HepG2 (cell line): ENCODE data around the gene ZNF320. TPM values are rescaled to one million over a fixed set of nuclear protein-coding genes. Genes with fewer than 3 reads are reported as not detected.

ENCODE experiments used
- ATAC-seq: fragments of 200-7000 bp; cut with Tn5 transposase; 3 replicates; pipeline ENCODE4 v1.9.1; 2020; ENCODE audit warnings: mild to moderate bottlenecking, moderate library complexity
- BruUV-seq: library from RNA; stranded (reverse); fragments of 400-500 nt; replicated peaks from 2 replicates; lab custom pipeline; 2021; lab: Mats Ljungman, UMichigan
- CTCF ChIA-PET: fragments of 300-600 bp; formaldehyde crosslinking; extraction: SDS; loops from one replicate; lab custom pipeline; 2021; ENCODE audit warnings: low total read pairs, inconsistent platforms, low intra/inter-chr PET ratio; lab: Yijun Ruan, JAX
- POLR2A ChIA-PET: fragments of 350-600 bp; sonication (Branson Sonifier 250); formaldehyde crosslinking; loops from one replicate; lab custom pipeline; 2020; ENCODE audit warnings: antibody characterized with exemption, inconsistent platforms; lab: Yijun Ruan, JAX
- DNase-seq: peaks from one replicate; pipeline ENCODE4 v3.0.0-alpha.2; 2015; ENCODE audit warnings: low spot score
- FAIRE-seq: peaks from 3 replicates; lab custom pipeline; 2011; peaks lifted over from hg19 to GRCh38; lab: Jason Lieb, UNC
- H2AFZ ChIP-seq: one replicate; pipeline ENCODE4 v1.6.1; 2011; ENCODE audit warnings: low read length, inconsistent platforms
- H3K27ac ChIP-seq: fragments of 300-600 bp; 3 replicates; pipeline ENCODE4 v1.8.0; 2011; ENCODE audit warnings: mixed run types, mild to moderate bottlenecking, mixed read lengths, low read length, inconsistent platforms; ENCODE audit not compliant: insufficient read depth; ENCODE audit errors: extremely low read length
- H3K27me3 ChIP-seq, 2 experiments: fragments of 200-600 bp in 1 of 2; 2 replicates in 1 of 2; 3 replicates in 1 of 2; pipeline versions ENCODE4 v1.6.0 to v1.8.0; 2011; ENCODE audit warnings: low read length in 2 of 2, mild to moderate bottlenecking in 2 of 2, moderate library complexity in 2 of 2, inconsistent platforms in 1 of 2; ENCODE audit not compliant: insufficient read depth in 2 of 2, control insufficient read depth in 1 of 2
- H3K36me3 ChIP-seq, 2 experiments: fragments of 200-600 bp in 1 of 2; replicated peaks in 1 of 2; 2 replicates in 1 of 2; 3 replicates in 1 of 2; pipeline versions ENCODE4 v1.5.1 to v1.8.0; 2011; ENCODE audit warnings: low read length in 2 of 2, inconsistent platforms in 1 of 2; ENCODE audit not compliant: insufficient read depth in 2 of 2, control insufficient read depth in 1 of 2
- H3K4me1 ChIP-seq: 2 replicates; pipeline ENCODE4 v1.5.1; 2012; ENCODE audit warnings: low read length, inconsistent platforms; ENCODE audit not compliant: insufficient read depth
- H3K4me2 ChIP-seq: 2 replicates; pipeline ENCODE4 v1.6.0; 2011; ENCODE audit warnings: low read depth, low read length, inconsistent platforms
- H3K4me3 ChIP-seq, 3 experiments: fragments of 200-600 bp in 1 of 3; sonication (generic), shearing (Covaris generic) in 1 of 3; replicated peaks in 1 of 3; 2 replicates each; pipeline ENCODE4 v1.5.1; 2011 to 2016; ENCODE audit warnings: low read length in 3 of 3, inconsistent platforms in 2 of 3, low read depth in 2 of 3, mild to moderate bottlenecking in 2 of 3, control low read depth in 1 of 3, mixed read lengths in 1 of 3; ENCODE audit not compliant: insufficient read depth in 1 of 3
- H3K79me2 ChIP-seq: one replicate; pipeline ENCODE4 v1.6.1; 2011; ENCODE audit warnings: low read length, inconsistent platforms; ENCODE audit not compliant: insufficient read depth
- H3K9ac ChIP-seq: 2 replicates; pipeline ENCODE4 v1.6.0; 2011; ENCODE audit warnings: mild to moderate bottlenecking, low read depth, low read length, inconsistent platforms; ENCODE audit not compliant: insufficient read depth
- H3K9me3 ChIP-seq: 2 replicates; pipeline ENCODE4 v1.5.1; 2012; ENCODE audit warnings: mild to moderate bottlenecking, low read length
- H4K20me1 ChIP-seq: 2 replicates; pipeline ENCODE4 v1.6.0; 2011; ENCODE audit warnings: inconsistent platforms, mild to moderate bottlenecking, low read length, moderate library complexity; ENCODE audit not compliant: insufficient read depth
- MAFK ChIP-seq, 2 experiments: IDR thresholded peaks in 1 of 2; conservative IDR thresholded peaks in 1 of 2; 2 replicates each; pipeline ENCODE4 v1.6.1; 2011; ENCODE audit warnings: improper control_type of control experiment in 2 of 2, low read length in 2 of 2
- ZMYM4 ChIP-seq: sonication (generic); formaldehyde crosslinking; IDR thresholded peaks from 2 replicates; pipeline ENCODE4 v1.8.1; 2023; ENCODE audit warnings: mild to moderate bottlenecking, missing genetic modification reagents
- ZSCAN21 ChIP-seq: sonication (generic); formaldehyde crosslinking; IDR thresholded peaks from 2 replicates; pipeline ENCODE4 v1.8.0; 2022; ENCODE audit warnings: mild to moderate bottlenecking, missing genetic modification reagents, moderate library complexity, borderline replicate concordance
- ZSCAN29 ChIP-seq: sonication (generic); formaldehyde crosslinking; conservative IDR thresholded peaks from 2 replicates; pipeline ENCODE4 v1.4.0; 2020; ENCODE audit warnings: mild to moderate bottlenecking, missing genetic modification reagents
- WGBS: methylation state at CpG from one replicate; pipeline ENCODE4 v1.1.6; 2017; ENCODE audit warnings: low lambda C conversion rate; 5-methylcytosine and 5-hydroxymethylcytosine counted together
- in situ Hi-C: cut with HindIII; loops from 2 replicates; pipeline ENCODE4 v1.10.0; 2017; ENCODE audit warnings: low pct_unique_long_range_greater_than_20kb; ENCODE audit not compliant: extremely low pct_ligation_motif_present
- intact Hi-C: fragments of 100-400 bp; cut with micrococcal nuclease; formaldehyde crosslinking; loops from one replicate; pipeline ENCODE4 v1.10.0; 2022; ENCODE audit not compliant: unreplicated experiment
- polyA plus RNA-seq, 8 experiments: library from polyadenylated mRNA; depleted of rRNA in 3 of 8; stranded (reverse) in 7 of 8; unstranded in 1 of 8; fragments of >200 nt; fragmentation: Illumina TruSeq in 4 of 8; extraction: Trizol in 4 of 8; gene quantifications; 2 replicates each; pipeline versions ENCODE4 v1.2.1 to v1.2.3, GENCODE V29; 2011 to 2016; ENCODE audit warnings: low read depth in 4 of 8, missing spikeins in 1 of 8, mixed read lengths in 1 of 8; ENCODE audit not compliant: insufficient read depth in 1 of 8
- total RNA-seq, 5 experiments: library from RNA; depleted of rRNA; stranded (reverse); fragments of >200 nt; fragmentation: Illumina TruSeq; extraction: Trizol; gene quantifications; 2 replicates each; pipeline ENCODE4 v1.2.3, GENCODE V29; 2016; ENCODE audit warnings: low read depth in 1 of 5
- TF ChIP-seq, protein P1 (sequence below), 2 experiments: fragments of 450-650 bp in 1 of 2; sonication (generic) in 1 of 2; formaldehyde crosslinking; IDR thresholded peaks; 2 replicates each; pipeline versions ENCODE4 v1.5.0 to v1.8.0; 2020 to 2022; ENCODE audit warnings: mild to moderate bottlenecking in 1 of 2, missing genetic modification reagents in 1 of 2
- TF ChIP-seq, protein P2 (sequence below): sonication (generic); formaldehyde crosslinking; IDR thresholded peaks from 2 replicates; pipeline ENCODE4 v1.4.0; 2020; ENCODE audit warnings: mild to moderate bottlenecking, missing genetic modification reagents, borderline replicate concordance
- TF ChIP-seq, protein P3 (sequence below), 2 experiments: sonication (generic) in 1 of 2; formaldehyde crosslinking in 1 of 2; IDR thresholded peaks; 2 replicates each; pipeline versions ENCODE4 v1.4.0 to v1.6.1; 2018 to 2020; ENCODE audit warnings: missing genetic modification reagents in 2 of 2, borderline replicate concordance in 1 of 2, low read depth in 1 of 2, mild to moderate bottlenecking in 1 of 2, missing biosample characterization in 1 of 2
- TF ChIP-seq, protein P4 (sequence below): IDR thresholded peaks from 2 replicates; pipeline ENCODE4 v1.6.1; 2012; ENCODE audit warnings: low read length, improper control_type of control experiment

The ZNF320 gene
- total and polyA plus RNA-seq, 2 of the 13 experiments (the other 11 are each of a cell fraction or from before 2014, with no cell fraction given): 0.49 TPM; not detected in 1

DNA sequence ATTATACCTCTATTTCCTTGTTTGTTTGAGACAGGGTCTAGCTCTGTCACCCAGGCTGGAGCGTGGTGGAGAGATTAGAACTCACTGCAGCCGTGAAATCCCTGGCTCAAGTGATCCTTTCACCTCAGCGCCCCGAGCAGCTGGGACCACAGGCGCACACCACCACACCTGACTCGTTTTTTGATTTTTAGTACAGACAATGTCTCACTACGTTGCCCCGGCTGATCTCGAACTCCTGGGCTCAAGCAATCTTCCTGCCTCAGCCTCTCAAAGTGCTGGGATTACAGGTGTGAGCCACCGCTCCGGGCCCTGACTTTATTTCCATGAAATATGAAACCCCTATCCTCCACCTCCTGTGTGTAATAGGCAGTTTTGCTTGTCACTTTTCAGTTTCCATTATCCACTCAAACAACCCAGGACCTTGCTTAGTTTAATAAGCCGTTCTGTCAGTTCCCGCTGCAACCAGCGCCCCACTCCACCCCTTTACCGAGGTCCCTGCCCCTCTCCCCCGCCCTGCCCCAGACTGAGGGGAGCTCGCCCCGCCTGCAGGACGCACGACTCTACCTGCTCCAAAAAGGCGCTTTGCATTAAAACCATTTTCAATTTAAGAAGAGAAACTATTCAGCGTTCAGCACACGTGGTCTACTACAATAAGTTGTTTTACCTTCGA lies 48.4 kb upstream of the ZNF320 start:
- DNase-seq: no peak
- TF ChIP-seq, protein P1, sequence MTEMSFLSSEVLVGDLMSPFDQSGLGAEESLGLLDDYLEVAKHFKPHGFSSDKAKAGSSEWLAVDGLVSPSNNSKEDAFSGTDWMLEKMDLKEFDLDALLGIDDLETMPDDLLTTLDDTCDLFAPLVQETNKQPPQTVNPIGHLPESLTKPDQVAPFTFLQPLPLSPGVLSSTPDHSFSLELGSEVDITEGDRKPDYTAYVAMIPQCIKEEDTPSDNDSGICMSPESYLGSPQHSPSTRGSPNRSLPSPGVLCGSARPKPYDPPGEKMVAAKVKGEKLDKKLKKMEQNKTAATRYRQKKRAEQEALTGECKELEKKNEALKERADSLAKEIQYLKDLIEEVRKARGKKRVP (CRISPR knock-in tag; IDR thresholded peaks at IDR 0.05): no peak
- TF ChIP-seq, protein P2, sequence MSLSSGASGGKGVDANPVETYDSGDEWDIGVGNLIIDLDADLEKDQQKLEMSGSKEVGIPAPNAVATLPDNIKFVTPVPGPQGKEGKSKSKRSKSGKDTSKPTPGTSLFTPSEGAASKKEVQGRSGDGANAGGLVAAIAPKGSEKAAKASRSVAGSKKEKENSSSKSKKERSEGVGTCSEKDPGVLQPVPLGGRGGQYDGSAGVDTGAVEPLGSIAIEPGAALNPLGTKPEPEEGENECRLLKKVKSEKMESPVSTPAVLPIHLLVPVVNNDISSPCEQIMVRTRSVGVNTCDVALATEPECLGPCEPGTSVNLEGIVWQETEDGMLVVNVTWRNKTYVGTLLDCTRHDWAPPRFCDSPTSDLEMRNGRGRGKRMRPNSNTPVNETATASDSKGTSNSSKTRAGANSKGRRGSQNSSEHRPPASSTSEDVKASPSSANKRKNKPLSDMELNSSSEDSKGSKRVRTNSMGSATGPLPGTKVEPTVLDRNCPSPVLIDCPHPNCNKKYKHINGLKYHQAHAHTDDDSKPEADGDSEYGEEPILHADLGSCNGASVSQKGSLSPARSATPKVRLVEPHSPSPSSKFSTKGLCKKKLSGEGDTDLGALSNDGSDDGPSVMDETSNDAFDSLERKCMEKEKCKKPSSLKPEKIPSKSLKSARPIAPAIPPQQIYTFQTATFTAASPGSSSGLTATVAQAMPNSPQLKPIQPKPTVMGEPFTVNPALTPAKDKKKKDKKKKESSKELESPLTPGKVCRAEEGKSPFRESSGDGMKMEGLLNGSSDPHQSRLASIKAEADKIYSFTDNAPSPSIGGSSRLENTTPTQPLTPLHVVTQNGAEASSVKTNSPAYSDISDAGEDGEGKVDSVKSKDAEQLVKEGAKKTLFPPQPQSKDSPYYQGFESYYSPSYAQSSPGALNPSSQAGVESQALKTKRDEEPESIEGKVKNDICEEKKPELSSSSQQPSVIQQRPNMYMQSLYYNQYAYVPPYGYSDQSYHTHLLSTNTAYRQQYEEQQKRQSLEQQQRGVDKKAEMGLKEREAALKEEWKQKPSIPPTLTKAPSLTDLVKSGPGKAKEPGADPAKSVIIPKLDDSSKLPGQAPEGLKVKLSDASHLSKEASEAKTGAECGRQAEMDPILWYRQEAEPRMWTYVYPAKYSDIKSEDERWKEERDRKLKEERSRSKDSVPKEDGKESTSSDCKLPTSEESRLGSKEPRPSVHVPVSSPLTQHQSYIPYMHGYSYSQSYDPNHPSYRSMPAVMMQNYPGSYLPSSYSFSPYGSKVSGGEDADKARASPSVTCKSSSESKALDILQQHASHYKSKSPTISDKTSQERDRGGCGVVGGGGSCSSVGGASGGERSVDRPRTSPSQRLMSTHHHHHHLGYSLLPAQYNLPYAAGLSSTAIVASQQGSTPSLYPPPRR: 0 out of 2 replicates have a peak, but pooled peaks have one; percentile 4
- no peak for TF ChIP-seq ZSCAN21 (CRISPR knock-in tag)
- no peak for TF ChIP-seq ZMYM4 (CRISPR knock-in tag)
- TF ChIP-seq ZSCAN29 (CRISPR knock-in tag): no peak
- no peak for TF ChIP-seq MAFK (conservative IDR thresholded peaks at IDR 0.05 in 1 of 2, IDR thresholded peaks at IDR 0.05 in 1 of 2; ENCODE audit: low read length in 2 of 2)
- TF ChIP-seq, protein P3, sequence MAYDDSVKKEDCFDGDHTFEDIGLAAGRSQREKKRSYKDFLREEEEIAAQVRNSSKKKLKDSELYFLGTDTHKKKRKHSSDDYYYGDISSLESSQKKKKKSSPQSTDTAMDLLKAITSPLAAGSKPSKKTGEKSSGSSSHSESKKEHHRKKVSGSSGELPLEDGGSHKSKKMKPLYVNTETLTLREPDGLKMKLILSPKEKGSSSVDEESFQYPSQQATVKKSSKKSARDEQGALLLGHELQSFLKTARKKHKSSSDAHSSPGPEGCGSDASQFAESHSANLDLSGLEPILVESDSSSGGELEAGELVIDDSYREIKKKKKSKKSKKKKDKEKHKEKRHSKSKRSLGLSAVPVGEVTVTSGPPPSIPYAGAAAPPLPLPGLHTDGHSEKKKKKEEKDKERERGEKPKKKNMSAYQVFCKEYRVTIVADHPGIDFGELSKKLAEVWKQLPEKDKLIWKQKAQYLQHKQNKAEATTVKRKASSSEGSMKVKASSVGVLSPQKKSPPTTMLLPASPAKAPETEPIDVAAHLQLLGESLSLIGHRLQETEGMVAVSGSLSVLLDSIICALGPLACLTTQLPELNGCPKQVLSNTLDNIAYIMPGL (CRISPR knock-in tag; IDR thresholded peaks at IDR 0.05; ENCODE audit: borderline replicate concordance in 1 of 2, low read depth in 1 of 2): 0 out of 4 replicates have a peak, but pooled peaks of 1 of the 2 experiments have one; percentile 11
- TF ChIP-seq, protein P4, sequence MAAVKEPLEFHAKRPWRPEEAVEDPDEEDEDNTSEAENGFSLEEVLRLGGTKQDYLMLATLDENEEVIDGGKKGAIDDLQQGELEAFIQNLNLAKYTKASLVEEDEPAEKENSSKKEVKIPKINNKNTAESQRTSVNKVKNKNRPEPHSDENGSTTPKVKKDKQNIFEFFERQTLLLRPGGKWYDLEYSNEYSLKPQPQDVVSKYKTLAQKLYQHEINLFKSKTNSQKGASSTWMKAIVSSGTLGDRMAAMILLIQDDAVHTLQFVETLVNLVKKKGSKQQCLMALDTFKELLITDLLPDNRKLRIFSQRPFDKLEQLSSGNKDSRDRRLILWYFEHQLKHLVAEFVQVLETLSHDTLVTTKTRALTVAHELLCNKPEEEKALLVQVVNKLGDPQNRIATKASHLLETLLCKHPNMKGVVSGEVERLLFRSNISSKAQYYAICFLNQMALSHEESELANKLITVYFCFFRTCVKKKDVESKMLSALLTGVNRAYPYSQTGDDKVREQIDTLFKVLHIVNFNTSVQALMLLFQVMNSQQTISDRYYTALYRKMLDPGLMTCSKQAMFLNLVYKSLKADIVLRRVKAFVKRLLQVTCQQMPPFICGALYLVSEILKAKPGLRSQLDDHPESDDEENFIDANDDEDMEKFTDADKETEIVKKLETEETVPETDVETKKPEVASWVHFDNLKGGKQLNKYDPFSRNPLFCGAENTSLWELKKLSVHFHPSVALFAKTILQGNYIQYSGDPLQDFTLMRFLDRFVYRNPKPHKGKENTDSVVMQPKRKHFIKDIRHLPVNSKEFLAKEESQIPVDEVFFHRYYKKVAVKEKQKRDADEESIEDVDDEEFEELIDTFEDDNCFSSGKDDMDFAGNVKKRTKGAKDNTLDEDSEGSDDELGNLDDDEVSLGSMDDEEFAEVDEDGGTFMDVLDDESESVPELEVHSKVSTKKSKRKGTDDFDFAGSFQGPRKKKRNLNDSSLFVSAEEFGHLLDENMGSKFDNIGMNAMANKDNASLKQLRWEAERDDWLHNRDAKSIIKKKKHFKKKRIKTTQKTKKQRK: no peak

More for the DNA sequence above, 48.4 kb upstream of the ZNF320 start:
- H2AFZ ChIP-seq: no peak overlapping the region
- BruUV-seq: no TSS peak
- CTCF ChIA-PET: no interaction called here
- no peaks in the 10 kb centered on the region for H4K20me1 ChIP-seq
- peak overlapping the region; percentile 90 for H3K27ac ChIP-seq
- 83% methylated on average over 24 of the region's 24 CpGs for WGBS
- in situ Hi-C loops: no loop called here
- peaks cover 26% of the 10 kb centered on the region for H3K9me3 ChIP-seq
- H3K4me2 ChIP-seq: peak overlapping the region; percentile 82; the same call in 1 of the 2 replicates
- H3K79me2 ChIP-seq: peaks cover 3% of the 10 kb centered on the region
- peak overlapping the region; percentile 20; the same call in 1 of the 2 replicates for H3K9ac ChIP-seq
- ATAC-seq: peak; percentile 8; the same call in 1 of the 3 replicates
- H3K4me1 ChIP-seq: peaks cover 41% of the 10 kb centered on the region
- intact Hi-C loops: loop anchor here (2.0 kb wide), 1 partner anchor 17 kb away; the partner anchor contains the start of gene ZNF816
- H3K4me3 ChIP-seq: no peak overlapping the region; a peak in 1 of 6 replicates
- FAIRE-seq: no peak
- POLR2A ChIA-PET: no interaction called here
- H3K27me3 ChIP-seq: no peaks in the 10 kb centered on the region; a peak in 2 of 5 replicates
- peaks cover 6 to 15% of the 10 kb centered on the region in 2 experiments; a peak in 3 of 5 replicates for H3K36me3 ChIP-seq
